NCI-H1930 (cell line): ENCODE data around the gene PREX1.

Experiments used
- DNase-seq, 2 experiments: peaks; one replicate each; lab custom pipeline; 2025; lab: John Stamatoyannopoulos, UW

Gene PREX1

DNA sequence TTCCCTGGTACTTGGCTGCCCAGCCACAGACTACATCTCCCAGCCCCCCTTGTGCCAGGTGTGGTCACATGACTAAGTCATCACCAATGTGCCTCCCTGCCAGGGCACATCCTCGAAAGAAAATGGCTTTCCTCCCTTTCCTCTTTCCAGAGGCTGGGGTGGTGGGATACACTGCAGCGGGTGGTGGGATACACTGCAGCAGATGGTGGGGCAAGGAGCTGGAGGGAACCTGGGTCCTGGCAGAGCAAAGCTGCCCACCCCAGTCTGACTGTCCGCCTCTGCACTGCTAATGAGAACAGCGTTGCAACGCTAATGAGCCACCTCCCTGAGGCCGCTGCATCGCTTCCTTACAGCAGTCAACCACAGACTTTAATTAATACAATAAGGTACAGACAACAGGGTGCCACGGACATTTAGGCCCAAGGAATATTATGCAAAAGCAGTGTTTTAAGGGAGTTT is 125.3 kb downstream of the PREX1 start:
- DNase-seq = no peak

GRCh38 chr20:48701702-48702101 is 126.1 kb downstream of the PREX1 start:
- DNase-seq = no peak

DNA sequence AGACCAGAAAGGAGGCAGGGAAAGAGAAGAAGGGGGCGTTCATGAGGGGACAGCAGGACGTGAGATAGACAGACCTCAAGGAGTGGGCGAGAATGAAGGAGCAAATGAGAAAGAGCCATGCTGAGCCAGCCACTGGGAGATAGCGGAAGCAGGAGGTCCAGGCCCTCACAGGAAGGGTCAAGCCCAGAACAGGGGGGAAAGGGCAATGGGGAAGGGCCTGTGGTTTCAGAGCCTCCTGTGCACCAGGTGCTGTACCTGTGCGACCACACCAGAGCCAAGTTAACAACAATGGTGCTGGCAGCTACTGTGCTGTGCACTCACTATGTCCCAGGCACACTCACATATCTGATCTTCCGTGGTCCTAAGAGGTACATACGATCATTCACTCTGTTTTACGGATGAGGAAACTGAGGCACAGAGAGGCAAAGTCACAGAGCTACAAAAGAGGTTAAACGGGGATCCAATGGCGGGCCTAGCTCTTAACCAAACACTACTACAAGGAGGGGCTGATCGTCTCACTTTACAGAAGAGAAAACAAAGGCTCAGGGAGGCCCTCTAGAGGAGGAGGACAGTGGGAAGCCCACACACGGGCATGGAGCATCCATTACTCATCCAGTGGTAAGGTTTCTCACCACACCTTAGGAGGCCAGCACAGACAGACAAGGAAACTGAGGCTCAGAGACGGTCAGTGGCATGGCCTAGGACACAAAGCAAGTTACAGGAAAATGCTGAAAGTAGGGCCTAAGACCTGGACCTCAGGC is 129.1 kb downstream of the PREX1 start:
- no peak for DNase-seq

- no peak for DNase-seq
These were observed 129.8 kb downstream of the PREX1 start for GRCh38 chr20:48697845-48698491.

GRCh38 chr20:48696671-48697070 is 131.1 kb downstream of the PREX1 start:
- DNase-seq = no peak

DNA sequence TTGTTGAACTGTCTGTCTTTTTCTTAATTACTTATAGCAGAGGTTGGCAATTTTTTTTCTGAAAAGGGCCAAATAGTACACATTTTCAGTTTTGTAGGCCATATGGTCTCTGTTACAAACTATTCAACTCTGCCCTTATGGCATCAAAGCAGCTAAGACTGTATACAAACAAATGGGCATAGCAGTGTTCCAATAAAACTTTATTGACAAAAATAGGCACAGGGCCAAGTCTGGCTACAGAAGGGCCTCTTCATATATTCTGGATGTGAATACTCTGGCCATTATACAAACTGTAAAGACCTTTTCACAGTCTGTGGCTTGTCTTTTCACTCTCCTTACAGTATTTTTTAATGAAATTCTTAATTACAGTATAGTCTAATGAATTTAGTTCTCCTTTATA is 132.1 kb downstream of the PREX1 start:
- no peak for DNase-seq

DNA sequence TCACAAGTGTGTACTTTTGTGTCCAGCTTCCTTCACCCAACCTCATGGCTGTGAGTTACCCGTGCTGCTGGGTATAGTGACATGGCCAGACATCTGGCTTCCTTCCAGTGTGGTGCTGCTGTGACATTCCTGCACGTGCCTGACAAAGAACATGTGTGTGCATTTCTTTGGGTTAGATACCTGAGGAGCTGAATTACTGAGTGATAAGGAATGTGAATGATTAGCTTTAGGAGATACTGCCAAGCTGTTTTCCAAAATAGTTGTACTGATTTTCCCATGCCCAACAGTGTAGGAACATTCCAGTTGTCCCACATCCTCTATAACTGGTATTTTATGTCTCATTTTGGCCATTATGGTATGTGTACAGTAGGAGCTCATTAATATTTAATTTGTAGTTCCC is 132.5 kb downstream of the PREX1 start:
- no peak for DNase-seq

GRCh38 chr20:48694381-48694865 is 133.4 kb downstream of the PREX1 start:
- DNase-seq = no peak

GRCh38 chr20:48691523-48691922 is 136.3 kb downstream of the PREX1 start:
- no peak for DNase-seq

GRCh38 chr20:48690888-48691287 is 136.9 kb downstream of the PREX1 start:
- DNase-seq = no peak

- no peak for DNase-seq
These were observed 137.8 kb downstream of the PREX1 start for GRCh38 chr20:48689874-48690571.

- DNase-seq = no peak
These were observed 138.4 kb downstream of the PREX1 start for GRCh38 chr20:48689388-48689787.

DNA sequence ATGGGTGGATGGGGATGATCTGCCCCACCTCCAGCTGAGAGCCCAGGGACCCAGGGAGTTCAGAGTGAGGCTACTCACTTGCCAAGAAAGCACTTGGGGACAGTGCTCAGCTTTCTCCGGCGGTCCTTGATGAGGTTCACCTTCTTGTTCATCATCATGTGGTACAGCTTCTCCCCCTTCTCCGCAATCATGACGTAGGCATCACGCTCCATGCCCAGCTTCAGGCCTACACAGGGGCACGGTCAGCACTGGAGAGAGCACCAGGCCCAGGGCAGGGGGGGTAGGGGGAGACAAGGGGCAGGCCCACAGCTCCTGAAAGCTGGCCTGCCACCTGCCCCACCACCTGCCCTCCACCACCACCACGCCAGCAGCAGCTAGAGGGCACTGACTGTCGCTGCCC is 139.2 kb downstream of the PREX1 start:
- no peak for DNase-seq

DNA sequence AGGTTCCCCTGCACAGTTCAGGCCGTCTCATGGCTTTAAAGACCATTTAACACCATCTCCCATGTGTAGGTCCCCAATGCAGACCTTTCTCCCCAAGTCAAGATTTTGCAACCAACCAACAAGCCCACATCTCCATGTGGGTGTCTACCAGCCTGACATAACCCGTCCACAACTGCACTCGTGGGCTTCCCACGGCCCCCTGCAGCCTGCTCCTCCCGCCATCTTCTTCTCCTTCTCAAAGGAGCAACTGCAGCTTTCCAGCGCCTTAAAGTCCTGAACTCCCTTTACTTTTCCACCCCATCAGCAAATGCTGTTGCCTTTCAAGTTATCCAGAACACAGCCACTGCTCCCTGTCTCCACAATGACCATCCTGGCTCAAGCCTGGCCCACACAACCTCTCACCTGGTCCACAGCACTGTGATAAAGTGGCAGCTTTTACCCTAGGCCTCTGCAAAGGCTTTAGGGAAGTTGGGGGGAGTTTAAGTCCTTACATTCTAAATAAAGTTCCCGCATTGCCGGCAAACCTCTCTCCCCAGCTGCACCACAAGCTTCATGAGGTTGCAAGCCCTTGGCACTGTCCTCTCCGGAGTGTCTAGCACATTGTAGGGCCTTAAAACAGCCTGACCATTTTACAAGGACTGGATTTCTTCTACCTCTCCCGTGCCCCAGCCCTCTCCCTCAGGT is 140.5 kb downstream of the PREX1 start:
- DNase-seq = no peak

- no peak for DNase-seq
These were observed 141.3 kb downstream of the PREX1 start for GRCh38 chr20:48686238-48687116.

DNA sequence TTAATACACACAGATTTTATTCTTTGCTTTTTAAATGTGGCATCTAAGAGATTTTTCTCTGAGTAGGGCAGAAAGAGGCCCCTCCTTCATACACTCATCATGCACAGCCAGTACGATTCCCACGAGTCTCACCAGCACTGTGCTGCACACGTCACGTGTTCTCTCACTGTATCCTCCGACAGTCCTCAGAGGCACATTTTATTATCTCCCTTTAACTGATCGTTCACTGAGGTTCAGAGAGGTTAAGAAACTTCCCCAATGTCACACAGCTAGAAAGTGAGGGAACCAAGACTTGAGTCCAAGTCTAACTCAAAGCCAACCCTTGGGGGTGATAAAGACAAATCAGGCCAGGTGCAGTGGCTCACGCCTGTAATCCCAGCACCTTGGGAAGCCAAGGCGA is 142.5 kb downstream of the PREX1 start:
- DNase-seq = no peak

DNA sequence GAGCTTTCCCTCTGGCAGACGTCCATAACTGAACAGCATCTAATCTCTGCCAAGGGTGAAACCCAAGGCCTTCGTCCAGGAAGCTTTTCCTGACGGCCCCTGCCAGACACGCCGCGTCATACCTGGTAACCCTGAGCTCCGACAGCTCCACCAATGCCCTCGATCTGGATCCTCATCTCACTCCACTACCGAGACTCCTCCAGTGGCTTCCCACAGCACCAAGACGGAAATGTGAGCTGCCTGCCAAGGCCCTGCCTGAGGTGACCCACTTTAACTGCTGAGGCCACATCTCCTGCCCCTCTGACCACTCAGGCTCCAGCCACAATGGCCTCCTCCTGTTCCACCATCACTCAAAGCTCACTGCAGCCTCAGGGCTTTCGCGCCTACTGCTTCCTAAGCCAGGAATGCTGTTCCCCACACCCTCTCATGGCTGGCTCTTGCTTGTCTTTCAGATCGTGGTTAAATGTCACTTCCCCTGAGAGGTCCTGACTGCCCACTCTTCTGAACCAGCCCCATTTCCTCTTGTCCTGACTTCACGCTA is 143.2 kb downstream of the PREX1 start:
- no peak for DNase-seq

- DNase-seq = no peak
These were observed 144.2 kb downstream of the PREX1 start for GRCh38 chr20:48683467-48684175.

- no peak for DNase-seq
These were observed 145.1 kb downstream of the PREX1 start for GRCh38 chr20:48682529-48683363.
